HepG2 (cell line): Measurements from ENCODE around the gene FAM83C. TPM values are rescaled to one million over a fixed set of nuclear protein-coding genes. Genes with fewer than 3 reads are reported as not detected.

Experiments
- FOXK2 ChIP-seq: fragments of 450-650 bp; IDR thresholded peaks from 2 replicates; pipeline ENCODE4 v1.6.1; 2016
- HNRNPL ChIP-seq: fragments of 200-400 bp; formaldehyde crosslinking; IDR thresholded peaks from 2 replicates; pipeline ENCODE4 v1.6.1; 2017; ENCODE audit warnings: mild to moderate bottlenecking, low read depth, low read length
- IKZF1 ChIP-seq: fragments of 450-650 bp; IDR thresholded peaks from 2 replicates; pipeline ENCODE4 v1.7.1; 2016
- JDP2 ChIP-seq: sonication (generic); formaldehyde crosslinking; IDR thresholded peaks from 2 replicates; pipeline ENCODE4 v1.8.1; 2022; ENCODE audit warnings: missing genetic modification reagents, borderline replicate concordance
- KLF11 ChIP-seq: IDR thresholded peaks from 2 replicates; pipeline ENCODE4 v1.6.1; 2016; ENCODE audit warnings: missing compliant biosample characterization
- MATR3 ChIP-seq: sonication (generic); formaldehyde crosslinking; IDR thresholded peaks from 2 replicates; pipeline ENCODE4 v1.4.0; 2020; ENCODE audit warnings: missing genetic modification reagents
- MIER2 ChIP-seq: IDR thresholded peaks from 2 replicates; pipeline ENCODE4 v1.6.1; 2016; ENCODE audit warnings: missing biosample characterization, missing genetic modification reagents
- MTA3 ChIP-seq: sonication (generic); formaldehyde crosslinking; IDR thresholded peaks from 2 replicates; pipeline ENCODE4 v1.4.0; 2020; ENCODE audit warnings: missing genetic modification reagents
- NRL ChIP-seq: sonication (generic); formaldehyde crosslinking; IDR thresholded peaks from 2 replicates; pipeline ENCODE4 v1.5.0; 2020; ENCODE audit warnings: missing genetic modification reagents, mild to moderate bottlenecking, moderate library complexity, borderline replicate concordance
- PRDM15 ChIP-seq: sonication (generic); formaldehyde crosslinking; IDR thresholded peaks from 2 replicates; pipeline ENCODE4 v1.4.0; 2020; ENCODE audit warnings: missing genetic modification reagents
- TSC22D2 ChIP-seq: sonication (generic); formaldehyde crosslinking; IDR thresholded peaks from 2 replicates; pipeline ENCODE4 v1.5.1; 2020; ENCODE audit warnings: missing genetic modification reagents, mild to moderate bottlenecking, borderline replicate concordance
- ZNF30 ChIP-seq: sonication (generic); formaldehyde crosslinking; IDR thresholded peaks from 2 replicates; pipeline ENCODE4 v1.5.0; 2020; ENCODE audit warnings: mild to moderate bottlenecking, missing genetic modification reagents
- ZNF44 ChIP-seq: sonication (generic); formaldehyde crosslinking; IDR thresholded peaks from 2 replicates; pipeline ENCODE4 v1.5.1; 2020; ENCODE audit warnings: mild to moderate bottlenecking, missing genetic modification reagents
- ZNF468 ChIP-seq: sonication (generic); formaldehyde crosslinking; IDR thresholded peaks from 2 replicates; pipeline ENCODE4 v1.8.0; 2022; ENCODE audit warnings: mild to moderate bottlenecking, moderate library complexity, missing genetic modification reagents
- ZNF501 ChIP-seq: sonication (generic); formaldehyde crosslinking; IDR thresholded peaks from 2 replicates; pipeline ENCODE4 v1.5.1; 2020; ENCODE audit warnings: mild to moderate bottlenecking, moderate library complexity, missing genetic modification reagents
- ZNF512 ChIP-seq: sonication (generic); formaldehyde crosslinking; IDR thresholded peaks from 2 replicates; pipeline ENCODE4 v1.4.0; 2020; ENCODE audit warnings: mild to moderate bottlenecking, missing genetic modification reagents
- polyA plus RNA-seq, 8 experiments: library from polyadenylated mRNA; depleted of rRNA in 3 of 8; stranded (reverse) in 7 of 8; unstranded in 1 of 8; fragments of >200 nt; fragmentation: Illumina TruSeq in 4 of 8; extraction: Trizol in 4 of 8; gene quantifications; 2 replicates each; pipeline versions ENCODE4 v1.2.1 to v1.2.3, GENCODE V29; 2011 to 2016; ENCODE audit warnings: low read depth in 4 of 8, missing spikeins in 1 of 8, mixed read lengths in 1 of 8; ENCODE audit not compliant: insufficient read depth in 1 of 8
- total RNA-seq, 5 experiments: library from RNA; depleted of rRNA; stranded (reverse); fragments of >200 nt; fragmentation: Illumina TruSeq; extraction: Trizol; gene quantifications; 2 replicates each; pipeline ENCODE4 v1.2.3, GENCODE V29; 2016; ENCODE audit warnings: low read depth in 1 of 5
- TF ChIP-seq, protein P1 (sequence below): IDR thresholded peaks from 2 replicates; pipeline ENCODE4 v1.6.1; 2016; ENCODE audit warnings: low read depth, borderline replicate concordance
- TF ChIP-seq, protein P2 (sequence below): sonication (generic); formaldehyde crosslinking; IDR thresholded peaks from 2 replicates; pipeline ENCODE4 v1.4.0; 2020; ENCODE audit warnings: low read depth, missing genetic modification reagents

The FAM83C gene
- total and polyA plus RNA-seq, 2 of the 13 experiments (the other 11 are each of a cell fraction or from before 2014, with no cell fraction given) = 0.04 TPM; not detected in 1

DNA sequence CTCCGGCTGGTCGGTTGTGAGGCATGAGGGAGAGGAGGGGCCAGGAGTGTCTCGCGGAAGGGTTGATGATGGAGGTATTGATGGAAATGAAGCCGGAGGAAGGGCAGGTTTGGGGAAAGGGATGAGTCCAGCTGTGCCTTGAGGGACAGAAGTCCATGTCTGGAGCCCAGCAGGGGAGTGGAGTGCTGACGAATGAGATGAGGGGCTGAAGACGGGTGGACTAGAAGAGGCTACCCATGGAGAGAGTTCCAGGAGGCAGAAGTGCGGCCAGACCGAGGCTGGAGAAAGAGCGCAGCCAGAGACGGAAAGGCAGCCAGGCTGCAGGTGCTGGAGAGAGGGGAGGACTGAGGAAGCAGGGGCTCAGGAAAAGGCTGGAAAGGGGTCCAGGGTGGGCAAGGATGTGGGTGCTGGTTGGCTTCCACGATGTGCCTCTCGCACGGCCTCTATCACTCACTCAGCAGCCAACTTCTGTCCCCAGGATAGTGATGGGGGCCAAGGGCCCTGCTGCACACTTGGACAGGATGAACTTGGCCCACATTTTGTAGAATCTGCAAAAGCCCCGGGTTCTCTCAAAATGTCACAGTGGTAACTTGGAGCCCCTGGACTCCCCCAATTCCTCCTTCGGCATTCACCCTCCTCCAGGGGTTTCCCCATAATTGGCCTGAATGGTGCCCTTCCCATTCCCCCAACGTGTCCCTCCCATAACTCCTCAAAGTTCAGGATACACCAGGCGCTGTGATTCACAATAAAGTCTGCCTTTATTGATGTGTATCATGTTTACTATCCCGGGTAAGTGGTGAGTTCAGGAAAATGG is 7.0 kb downstream of the FAM83C start (continued):
- no peak for TF ChIP-seq PRDM15 (CRISPR knock-in tag)
- 0 out of 2 replicates have a peak, but pooled peaks have one; percentile 65 for TF ChIP-seq ZNF512
- TF ChIP-seq ZNF501 (CRISPR knock-in tag) = peak; percentile 9; the same call in 1 of the 2 replicates
- TF ChIP-seq, protein P1, sequence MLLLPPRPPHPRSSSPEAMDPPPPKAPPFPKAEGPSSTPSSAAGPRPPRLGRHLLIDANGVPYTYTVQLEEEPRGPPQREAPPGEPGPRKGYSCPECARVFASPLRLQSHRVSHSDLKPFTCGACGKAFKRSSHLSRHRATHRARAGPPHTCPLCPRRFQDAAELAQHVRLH (CRISPR knock-in tag) = no peak
- TF ChIP-seq ZNF30 (CRISPR knock-in tag) = no peak
- TF ChIP-seq, protein P2, sequence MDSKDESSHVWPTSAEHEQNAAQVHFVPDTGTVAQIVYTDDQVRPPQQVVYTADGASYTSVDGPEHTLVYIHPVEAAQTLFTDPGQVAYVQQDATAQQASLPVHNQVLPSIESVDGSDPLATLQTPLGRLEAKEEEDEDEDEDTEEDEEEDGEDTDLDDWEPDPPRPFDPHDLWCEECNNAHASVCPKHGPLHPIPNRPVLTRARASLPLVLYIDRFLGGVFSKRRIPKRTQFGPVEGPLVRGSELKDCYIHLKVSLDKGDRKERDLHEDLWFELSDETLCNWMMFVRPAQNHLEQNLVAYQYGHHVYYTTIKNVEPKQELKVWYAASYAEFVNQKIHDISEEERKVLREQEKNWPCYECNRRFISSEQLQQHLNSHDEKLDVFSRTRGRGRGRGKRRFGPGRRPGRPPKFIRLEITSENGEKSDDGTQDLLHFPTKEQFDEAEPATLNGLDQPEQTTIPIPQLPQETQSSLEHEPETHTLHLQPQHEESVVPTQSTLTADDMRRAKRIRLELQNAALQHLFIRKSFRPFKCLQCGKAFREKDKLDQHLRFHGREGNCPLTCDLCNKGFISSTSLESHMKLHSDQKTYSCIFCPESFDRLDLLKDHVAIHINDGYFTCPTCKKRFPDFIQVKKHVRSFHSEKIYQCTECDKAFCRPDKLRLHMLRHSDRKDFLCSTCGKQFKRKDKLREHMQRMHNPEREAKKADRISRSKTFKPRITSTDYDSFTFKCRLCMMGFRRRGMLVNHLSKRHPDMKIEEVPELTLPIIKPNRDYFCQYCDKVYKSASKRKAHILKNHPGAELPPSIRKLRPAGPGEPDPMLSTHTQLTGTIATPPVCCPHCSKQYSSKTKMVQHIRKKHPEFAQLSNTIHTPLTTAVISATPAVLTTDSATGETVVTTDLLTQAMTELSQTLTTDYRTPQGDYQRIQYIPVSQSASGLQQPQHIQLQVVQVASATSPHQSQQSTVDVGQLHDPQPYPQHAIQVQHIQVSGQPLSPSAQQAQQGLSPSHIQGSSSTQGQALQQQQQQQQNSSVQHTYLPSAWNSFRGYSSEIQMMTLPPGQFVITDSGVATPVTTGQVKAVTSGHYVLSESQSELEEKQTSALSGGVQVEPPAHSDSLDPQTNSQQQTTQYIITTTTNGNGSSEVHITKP (CRISPR knock-in tag) = no peak
- no peak for TF ChIP-seq HNRNPL
- peak; percentile 83; the same call in 1 of the 2 replicates for TF ChIP-seq MATR3 (CRISPR knock-in tag)
- TF ChIP-seq ZNF468 = 0 out of 2 replicates have a peak, but pooled peaks have one; percentile 7
- TF ChIP-seq ZNF44 (CRISPR knock-in tag) = peak; percentile 78
- TF ChIP-seq IKZF1 = peak; percentile 69; the same call in 1 of the 2 replicates
- TF ChIP-seq JDP2 (CRISPR knock-in tag) = peak; percentile 3; the same call in 1 of the 2 replicates
- 0 out of 2 replicates have a peak, but pooled peaks have one; percentile 6 for TF ChIP-seq FOXK2
- no peak for TF ChIP-seq MIER2 (CRISPR knock-in tag)
- TF ChIP-seq KLF11 (CRISPR knock-in tag) = 0 out of 2 replicates have a peak, but pooled peaks have one; percentile 14
- peak; percentile 9; the same call in 1 of the 2 replicates for TF ChIP-seq TSC22D2 (CRISPR knock-in tag)
- 0 out of 2 replicates have a peak, but pooled peaks have one; percentile 44 for TF ChIP-seq MTA3 (CRISPR knock-in tag)
- peak; percentile 7; the same call in 1 of the 2 replicates for TF ChIP-seq NRL (CRISPR knock-in tag)
